HG03558 (cell line): ENCODE results near the gene RAD51C.
"Not testable (repeated sequence)": the region's sequence is repeated elsewhere in the genome, so short reads cannot be mapped to it uniquely, and the experiment has no call there.

ENCODE experiments used
- ATAC-seq: cut with Tn5 transposase; IDR thresholded peaks from one replicate; pipeline ENCODE4 v1.9.1; 2021; ENCODE audit warnings: moderate number of reproducible peaks; ENCODE audit not compliant: unreplicated experiment; ENCODE audit errors: extremely low read depth

RAD51C gene

DNA sequence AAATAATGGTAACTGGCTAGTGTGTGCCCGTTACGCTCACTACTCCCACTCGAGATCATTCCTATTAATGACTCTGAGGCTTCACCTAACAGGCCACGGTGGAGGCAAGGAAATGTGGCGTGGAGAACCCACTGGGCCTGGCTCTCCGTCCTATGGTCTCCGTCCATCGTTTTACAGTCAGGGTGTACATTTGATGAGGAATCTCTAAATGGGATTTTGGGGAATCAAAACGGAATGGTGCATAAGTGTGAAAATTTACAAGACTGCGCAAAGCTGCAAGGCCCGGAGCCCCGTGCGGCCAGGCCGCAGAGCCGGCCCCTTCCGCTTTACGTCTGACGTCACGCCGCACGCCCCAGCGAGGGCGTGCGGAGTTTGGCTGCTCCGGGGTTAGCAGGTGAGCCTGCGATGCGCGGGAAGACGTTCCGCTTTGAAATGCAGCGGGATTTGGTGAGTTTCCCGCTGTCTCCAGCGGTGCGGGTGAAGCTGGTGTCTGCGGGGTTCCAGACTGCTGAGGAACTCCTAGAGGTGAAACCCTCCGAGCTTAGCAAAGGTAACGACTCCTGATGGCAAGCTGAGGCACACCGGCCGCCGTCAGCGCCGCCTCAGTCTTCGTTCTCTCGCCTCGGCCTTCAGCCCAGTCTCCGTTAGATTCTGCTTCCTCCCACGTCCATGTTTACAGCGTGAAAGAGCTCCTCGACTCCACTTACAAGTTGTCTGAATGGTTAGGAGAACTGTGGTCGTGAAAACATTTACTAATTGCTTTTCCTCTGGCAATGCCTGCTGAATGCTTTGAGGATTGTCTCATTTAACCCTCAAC, at the start of gene RAD51C:
TSS of gene RAD51C (plus strand) at position 364 of the 817 bp plus-strand sequence. CDS start at position 406, 42 bp downstream.
- peak; percentile 79 for ATAC-seq

DNA sequence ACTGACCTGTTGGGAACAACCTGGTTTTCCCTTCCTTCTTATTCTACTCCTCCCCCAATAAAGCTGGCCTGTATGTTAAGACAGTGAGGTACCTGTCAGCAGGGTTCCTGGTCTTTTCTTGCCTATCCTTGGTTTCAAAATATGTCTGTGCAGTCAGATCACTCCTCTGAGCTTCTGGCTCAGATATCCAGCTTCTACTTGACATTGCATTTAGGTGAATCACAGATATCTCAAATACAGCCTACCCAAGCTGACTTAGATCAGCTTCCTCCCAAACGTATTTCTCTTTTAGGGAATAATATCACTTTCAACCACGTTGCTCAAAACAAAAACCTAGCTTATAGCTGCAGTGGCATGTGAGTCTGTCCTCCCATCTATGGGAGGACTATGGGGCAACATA, 49.3 kb upstream of the RAD51C start:
- no peak for ATAC-seq

DNA sequence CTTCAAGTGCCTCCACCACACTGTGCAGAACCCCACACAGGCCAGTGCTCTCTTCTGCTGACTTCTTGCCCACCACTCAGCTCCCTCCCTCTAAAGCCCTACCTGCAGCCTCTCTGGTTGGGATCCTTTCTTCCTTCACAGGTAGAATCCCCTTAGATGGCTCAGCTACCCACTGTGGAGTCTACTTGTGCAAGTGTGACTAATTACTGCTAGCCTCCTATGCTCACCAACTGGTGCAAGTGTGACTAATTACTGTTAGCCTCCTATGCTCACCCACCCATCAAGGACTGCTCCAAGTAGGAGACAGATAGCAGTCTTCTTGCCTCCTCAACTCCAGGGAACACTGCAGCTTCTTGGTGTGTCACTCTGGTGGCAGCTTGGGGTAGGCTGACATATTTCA, 44.2 kb upstream of the RAD51C start:
- ATAC-seq: no peak

DNA sequence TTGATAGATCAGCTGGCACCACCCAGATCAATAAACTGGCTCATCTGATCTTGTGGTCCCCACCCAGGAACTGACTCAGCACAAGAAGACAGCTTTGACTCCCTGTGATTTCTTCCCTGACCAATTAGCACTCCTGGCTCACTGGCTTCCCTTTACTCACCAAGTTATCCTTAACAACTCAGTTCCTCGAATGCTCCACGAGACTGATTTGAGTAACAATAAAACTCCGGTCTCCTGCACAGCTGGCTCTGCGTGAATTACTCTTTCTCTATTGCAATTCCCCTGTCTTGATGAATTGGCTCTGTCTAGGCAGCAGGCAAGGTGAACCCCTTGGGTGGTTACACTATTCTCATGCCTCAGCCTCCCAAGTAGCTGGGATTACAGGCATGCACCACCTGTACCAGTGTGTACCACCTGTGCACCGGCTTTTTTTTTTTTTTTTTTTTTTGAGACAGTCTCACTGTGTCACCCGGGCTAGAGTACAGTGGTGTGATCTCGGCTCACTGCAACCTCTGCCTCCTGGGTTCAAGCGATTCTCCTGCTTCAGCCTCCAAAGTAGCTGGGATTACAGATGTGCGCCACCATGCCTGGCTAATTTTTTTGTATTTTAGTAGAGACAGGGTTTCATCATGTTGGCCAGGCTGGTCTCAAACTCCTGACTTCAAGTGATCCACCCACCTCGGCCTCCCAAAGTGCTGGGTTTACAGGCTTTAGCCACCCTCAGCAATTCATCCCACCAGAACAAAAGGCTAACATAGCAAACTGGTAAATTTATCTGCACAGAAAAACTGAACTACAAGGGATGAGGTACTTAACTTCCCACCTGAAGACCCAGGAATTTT, 34.2 kb upstream of the RAD51C start:
- ATAC-seq: not testable (repeated sequence)

DNA sequence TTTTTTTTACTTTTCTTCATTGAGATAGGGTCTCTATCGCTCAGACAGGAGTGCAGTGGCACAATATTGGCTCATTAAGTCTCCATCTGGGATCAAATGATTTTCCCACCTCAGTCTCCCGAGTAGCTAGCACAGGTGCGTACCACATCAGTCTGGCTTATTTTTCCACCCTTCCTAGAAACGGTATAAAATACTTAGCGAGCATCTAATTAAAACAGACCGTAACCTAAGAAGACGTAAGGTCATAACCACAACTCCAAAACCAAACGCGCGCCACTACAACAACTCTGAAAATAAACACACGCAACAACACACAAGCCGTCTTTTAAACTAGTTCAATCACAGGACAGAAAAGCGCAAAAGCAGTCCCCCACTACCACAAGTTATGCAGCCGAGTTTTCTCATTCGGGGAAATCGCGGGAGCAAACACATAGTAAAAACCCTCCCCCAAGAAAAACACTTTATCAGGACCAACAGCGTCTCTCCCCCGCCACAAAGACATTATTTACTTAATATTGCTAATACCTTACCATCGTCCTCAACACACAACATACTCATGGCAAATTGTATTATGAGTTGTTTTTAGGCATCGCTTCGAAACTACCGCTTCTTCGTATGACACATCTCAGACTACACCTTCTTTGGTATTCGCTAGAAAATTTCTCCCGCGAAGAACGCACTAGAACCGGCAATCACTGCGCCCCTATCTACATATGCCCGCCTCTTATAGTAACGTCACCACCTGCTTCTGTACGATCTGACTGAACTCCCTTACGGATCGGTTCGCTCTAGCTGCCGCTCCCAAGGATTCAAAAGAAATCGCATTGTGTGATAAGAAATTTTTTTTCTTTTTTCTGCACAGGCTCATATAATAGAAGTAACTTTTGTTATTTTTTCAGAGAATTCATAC, 33.3 kb upstream of the RAD51C start:
- no peak for ATAC-seq

DNA sequence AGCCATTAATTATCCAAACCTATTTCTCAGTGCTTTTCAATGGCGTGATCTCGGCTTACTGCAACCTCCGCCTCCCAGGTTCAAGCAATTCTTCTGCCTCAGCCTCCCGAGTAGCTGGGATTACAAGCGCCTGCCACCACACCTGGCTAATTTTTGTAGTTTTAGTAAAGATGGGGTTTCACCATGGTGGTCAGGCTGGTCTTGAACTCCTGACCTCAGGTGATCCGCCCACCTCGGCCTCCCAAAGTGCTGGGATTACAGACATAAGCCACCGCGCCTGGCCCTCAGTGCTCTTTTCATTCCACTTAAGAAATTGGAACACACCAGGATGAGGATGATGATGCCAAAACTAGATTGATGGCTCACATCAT, 32.7 kb upstream of the RAD51C start:
- ATAC-seq: not testable (repeated sequence)

DNA sequence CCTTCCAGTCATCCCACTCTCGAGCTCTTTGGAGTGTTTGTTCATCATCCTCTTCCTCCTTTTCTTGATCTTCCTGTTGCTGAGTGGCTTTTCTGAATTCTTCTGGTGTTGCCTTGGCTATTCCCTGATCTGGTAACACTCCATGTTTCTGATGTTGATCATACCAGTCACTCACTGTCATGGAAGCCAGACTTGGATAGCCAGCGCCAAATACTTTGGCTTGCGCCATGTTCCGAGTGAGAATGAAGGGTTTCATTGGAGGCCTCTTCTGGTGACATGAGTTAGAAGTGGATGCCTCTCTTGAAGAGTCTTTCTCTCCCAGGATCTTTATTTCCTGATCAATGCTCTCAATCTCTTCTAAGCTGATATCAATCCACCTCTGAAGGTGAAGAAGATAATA, 31.8 kb upstream of the RAD51C start:
- ATAC-seq: no peak

DNA sequence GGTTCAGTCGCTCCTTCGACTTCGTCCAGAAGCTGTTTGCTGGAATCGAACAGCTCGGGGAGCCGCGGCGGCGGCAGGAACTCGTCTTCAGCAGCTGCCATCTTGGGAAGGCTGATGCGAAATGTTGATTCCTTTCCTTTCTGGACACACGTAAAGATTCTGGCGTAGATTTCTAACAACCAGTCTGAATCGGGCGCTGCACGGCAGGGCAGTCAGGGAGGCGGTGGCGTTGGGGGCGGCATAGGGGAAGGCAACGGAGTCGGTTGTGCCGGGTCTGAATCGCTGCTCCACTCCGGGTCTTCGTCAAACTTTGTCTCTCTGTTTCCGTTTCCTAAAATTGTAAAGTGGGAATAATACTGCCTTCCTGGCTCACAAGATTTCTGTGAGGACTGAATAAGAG, 30.9 kb upstream of the RAD51C start:
- no peak for ATAC-seq

DNA sequence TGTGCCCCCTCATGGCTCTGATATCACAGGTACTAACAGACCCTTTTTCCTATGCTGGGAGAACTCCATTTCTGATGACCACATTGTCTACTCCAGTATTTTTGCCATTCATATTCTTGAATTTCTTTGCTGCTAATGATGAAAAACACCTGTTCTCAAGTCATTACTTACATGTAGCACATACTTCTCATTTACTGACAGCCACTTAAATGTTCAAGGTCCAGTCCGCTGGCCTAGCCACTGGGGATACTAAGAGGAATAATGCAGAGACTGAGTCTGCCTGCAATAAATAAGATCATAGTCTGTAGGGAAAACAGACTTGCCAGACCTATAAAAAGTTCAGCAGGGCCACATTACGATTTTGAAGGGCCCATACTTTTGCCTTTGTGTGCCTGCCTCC, 28.1 kb upstream of the RAD51C start:
- ATAC-seq: no peak

DNA sequence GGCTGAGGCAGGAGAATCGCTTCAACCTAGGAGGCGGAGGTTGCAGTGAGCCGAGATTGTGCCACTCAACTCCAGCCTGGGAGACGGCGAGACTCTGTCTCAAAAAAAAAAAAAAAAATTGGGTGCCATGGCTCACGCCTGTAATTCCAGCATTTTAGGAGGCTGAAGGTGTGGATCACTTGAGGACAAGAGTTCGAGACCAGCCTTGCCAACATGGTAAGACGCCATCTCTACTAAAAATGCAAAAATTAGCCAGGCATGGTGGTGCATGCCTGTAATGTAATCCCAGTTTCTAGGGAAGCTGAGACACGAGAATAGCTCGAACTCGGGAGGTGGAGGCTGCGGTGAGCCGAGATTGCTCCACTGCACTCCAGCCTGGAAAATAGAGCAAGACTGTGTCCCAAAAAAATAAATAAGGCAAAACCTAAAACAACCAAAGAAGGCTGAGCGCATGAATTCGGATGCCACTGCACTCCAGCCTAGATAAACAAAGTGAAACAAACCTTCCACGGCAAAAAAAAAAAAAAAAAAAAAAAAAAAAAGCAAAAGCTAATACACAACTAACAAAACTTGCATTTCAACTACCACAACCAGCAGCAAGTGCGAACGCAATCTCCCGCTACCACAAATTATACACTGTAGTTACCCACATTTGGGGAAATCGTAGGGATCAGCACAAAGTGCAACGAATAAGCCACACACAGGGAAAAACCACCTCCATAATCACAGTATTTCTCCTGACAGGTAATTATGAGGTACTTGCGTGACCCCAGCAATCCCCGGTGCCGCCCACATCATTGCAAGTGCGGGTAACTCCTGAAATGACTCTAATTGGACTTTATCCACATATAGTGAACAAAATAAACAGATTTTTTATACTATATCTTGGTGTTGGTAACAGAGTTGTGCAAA, 26.2 kb upstream of the RAD51C start:
- ATAC-seq: no peak

DNA sequence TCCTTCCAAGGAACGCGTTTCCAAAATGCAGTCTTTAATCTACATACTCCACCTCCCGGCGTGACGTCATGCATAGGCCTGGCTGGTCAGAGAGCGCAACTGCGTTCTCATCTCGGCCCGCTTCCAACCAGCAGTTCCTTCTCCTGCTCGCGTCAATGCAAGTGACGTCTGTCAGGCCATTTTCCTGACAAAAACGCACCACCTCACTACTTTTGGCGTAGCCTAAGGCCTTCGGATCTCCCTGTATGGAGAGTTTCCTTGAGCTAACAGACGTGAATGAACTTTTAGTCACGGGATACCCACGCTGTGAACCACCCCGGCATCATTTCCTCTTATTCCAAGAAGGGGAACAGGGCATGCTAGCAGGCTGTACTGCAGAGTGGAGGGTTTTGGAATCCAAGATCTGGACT, 25.5 kb upstream of the RAD51C start:
- no peak for ATAC-seq

DNA sequence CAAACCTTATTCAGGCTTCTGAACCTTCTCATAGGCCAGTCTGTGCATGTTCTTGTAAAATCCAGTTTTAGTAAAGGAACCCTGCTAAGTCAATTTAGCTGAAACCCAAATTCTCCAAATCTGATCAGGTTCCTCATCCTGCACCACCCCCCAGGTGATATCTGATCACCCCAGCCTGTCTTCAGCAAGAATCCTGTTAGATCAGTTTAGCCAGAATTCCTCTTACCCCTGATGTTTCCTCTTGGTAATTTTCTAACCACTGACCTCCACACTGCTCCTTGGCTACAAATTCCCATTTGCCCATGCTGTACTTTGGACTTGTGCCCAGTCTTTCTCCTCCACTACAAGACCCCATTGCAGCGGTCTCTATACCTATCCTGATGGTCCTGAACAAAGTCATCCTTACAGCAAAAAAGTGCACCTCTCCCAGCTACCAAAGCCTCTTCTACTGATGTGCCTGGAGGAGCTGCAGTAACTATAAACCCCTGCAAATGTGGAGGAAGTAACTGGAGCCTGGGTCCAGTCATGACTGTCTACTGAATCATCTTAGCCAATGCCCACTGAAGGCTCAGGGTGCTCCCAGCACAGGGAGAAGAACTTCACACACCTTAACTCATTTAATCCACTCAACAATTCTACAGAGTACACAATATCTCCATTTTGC, 24.3 kb upstream of the RAD51C start:
- ATAC-seq: no peak

DNA sequence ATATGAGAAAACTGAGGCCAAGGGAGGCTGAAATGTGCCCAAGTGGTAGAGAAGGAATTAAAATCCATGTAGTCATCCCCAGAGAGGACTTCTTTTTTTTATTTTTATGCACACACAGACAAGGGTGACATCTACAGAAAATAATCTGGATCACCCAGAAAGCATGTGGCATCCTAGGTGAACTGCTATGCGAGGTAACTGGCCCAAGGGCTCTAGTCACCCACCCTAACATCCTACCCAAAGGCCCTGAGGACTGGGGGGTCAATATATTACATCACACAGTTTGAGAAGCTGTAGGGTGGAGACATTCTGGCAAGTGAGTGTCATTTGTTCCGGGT, 23.8 kb upstream of the RAD51C start:
- no peak for ATAC-seq

DNA sequence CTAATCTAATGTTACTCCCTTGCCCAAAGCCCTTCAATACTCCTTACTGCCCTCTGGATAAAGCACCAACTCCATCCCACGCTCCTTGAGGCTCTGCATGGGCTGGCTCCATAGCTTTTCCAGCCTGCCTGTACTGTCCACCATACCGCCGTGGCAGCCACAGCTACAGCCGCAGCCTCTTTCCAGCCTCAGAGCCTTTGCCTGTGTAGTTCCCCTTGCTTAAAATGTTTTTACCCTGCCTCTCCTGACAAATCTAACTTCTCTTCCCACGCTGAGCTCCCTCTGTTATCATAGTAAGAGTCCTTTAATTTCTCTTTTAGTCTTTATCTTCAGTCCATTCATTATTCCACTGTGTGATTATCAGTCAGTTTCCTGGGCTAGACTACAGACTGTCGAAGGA, 22.5 kb upstream of the RAD51C start:
- ATAC-seq: no peak

DNA sequence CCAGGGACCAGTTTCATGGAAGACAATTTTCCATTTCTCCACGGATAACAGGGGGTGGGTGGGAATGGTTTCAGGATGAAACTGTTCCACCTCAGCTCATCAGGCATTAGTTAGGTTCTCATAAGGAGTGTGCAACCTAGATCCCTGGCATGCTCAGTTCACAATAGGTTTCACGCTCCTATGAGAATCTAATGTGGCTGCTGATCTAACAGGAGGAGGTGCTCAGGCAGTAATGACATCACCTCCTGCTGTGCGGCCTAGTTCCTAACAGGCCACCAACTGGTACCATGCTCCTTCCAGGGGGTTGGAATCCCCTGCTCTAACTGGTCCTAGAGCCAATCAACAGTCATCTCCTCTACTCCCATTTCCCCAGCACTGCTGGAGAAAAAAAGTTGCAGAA, 20.4 kb upstream of the RAD51C start:
- no peak for ATAC-seq

DNA sequence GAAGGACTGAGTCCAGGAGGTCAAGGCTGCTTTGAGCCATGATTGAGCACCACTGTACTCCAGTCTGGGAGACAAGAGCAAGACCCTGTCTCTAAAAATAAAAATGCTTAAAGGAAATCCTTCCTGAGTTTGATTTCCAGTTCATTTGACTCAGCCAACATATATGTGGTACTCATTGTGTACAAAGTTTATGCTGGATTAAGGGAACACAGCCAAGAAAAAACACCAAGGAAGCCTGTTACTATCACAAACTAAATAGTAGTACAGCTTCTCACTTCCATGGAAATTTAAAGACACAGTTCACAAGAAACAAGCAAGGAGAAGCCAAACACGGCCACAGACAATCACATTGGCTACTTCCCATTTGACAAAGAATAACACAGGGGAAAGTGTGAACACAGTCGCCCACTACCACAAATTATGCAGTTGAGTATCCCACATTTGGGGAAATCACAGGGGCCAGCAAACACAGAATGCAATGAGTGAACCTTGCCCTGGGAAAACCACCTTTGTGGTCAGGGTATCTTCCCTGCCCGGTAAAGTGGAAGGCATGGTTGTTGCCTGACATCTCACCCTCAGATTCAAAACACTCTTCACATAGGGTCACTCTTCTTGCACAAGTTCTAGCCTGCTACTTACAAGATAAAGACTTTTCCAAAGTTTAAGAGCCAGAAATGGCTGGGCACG, 15.1 kb upstream of the RAD51C start:
- ATAC-seq: no peak

DNA sequence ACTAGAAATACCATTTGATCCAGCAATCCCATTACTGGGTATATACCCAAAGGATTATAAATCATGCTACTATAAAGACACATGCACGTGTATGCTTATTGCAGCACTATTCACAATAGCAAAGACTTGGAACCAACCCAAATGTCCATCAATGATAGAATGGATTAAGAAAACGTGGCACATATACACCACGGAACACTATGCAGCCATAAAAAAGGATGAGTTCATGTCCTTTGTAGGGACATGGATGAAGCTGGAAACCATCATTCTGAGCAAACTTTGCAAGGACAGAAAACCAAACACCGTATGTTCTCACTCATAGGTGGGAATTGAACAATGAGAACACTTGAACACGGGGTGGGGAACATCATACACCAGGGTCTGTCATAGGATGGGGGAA, 14.1 kb upstream of the RAD51C start:
- not testable (repeated sequence) for ATAC-seq

DNA sequence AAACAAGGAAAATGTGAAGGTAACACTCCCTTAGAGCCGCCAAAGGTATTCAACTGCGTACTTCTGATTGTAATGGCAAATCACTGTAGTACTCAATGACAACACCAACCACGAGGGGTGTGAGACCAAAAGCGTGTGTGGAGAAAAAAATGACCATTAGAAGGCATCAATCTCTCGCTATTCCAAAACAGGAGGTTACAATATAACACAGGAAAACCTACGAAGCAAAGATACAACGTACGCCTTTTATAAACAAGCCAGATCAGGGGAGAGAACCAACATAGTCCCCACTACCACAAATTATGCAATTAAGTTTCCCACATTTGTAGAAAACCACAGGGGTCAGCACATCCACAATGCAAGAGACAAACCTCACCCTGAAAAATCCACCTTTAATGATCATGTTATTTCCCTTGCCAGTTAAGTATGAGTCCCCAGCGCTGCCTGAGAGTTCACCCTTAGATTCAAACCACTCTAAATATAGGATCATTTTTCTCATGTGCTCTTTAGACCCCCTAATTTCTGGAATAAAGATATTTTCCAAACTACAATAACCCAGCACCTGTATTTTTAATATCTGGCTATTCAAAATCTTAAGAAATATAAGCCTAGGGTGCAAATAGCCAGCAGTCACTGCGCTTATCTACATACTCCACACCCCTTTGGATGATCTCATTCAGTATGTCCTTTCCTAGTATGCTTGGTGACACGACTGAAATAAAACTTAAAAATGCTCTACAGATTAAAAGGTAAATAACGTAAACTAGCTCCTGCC, 13.0 kb upstream of the RAD51C start:
- ATAC-seq: no peak
